ENCODE data around the gene PHC2. TPM values are rescaled to one million over a fixed set of nuclear protein-coding genes. Genes with fewer than 3 reads are reported as not detected.
A peak's percentile ranks its signal among the peaks of the same experiment; 100 is the strongest.

Gene PHC2
- total and polyA plus RNA-seq, 9 of the 15 experiments (the other 6 are each of a cell fraction or from before 2014, with no cell fraction given): 3.1 to 67.6 (median 34.6) TPM

GRCh38 chr1:33275195-33275594, 155.7 kb downstream of the PHC2 start:
- in situ Hi-C loops (cut with MboI): no loop called here
- H3K36me3 ChIP-seq (ENCODE audit: control insufficient read depth, insufficient read depth, low read length): no peaks in the 10 kb centered on the region
- TF ChIP-seq ID3 (CRISPR knock-in tag; IDR thresholded peaks at IDR 0.05) (no peak), ID3 (tag; IDR thresholded peaks at IDR 0.05) (0 out of 2 replicates have a peak, but pooled peaks have one; percentile 23), TAL1 (IDR thresholded peaks at IDR 0.05) (peak; percentile 21; the same call in 1 of the 2 replicates), MNT (conservative IDR thresholded peaks at IDR 0.05) (0 out of 4 replicates have a peak, but pooled peaks of 1 of the 2 experiments have one; percentile 33), ZBTB1 (CRISPR knock-in tag; IDR thresholded peaks at IDR 0.05; ENCODE audit: borderline replicate concordance, low read depth) (peak; percentile 86), ZC3H11A (IDR thresholded peaks at IDR 0.05; ENCODE audit: low read depth, low read length) (no peak), CREM (IDR thresholded peaks at IDR 0.05; ENCODE audit: low read depth) (peak; percentile 11; the same call in 1 of the 2 replicates), L3MBTL2 (IDR thresholded peaks at IDR 0.05) (peak; percentile 83), CBFA2T2 (conservative IDR thresholded peaks at IDR 0.05) (peak; percentile 41), MAFG (tag; conservative IDR thresholded peaks at IDR 0.05) (no peak), ZBTB17 (CRISPR knock-in tag; IDR thresholded peaks at IDR 0.05) (no peak), NCOR1 (IDR thresholded peaks at IDR 0.05) (no peak), TCF3 (CRISPR knock-in tag; IDR thresholded peaks at IDR 0.05) (no peak; the same call in 1 of the 2 replicates), ATF1 (CRISPR knock-in tag; IDR thresholded peaks at IDR 0.05) (no peak), ATF1 (tag; IDR thresholded peaks at IDR 0.05) (0 out of 2 replicates have a peak, but pooled peaks have one; percentile 12), PCBP1 (IDR thresholded peaks at IDR 0.05; ENCODE audit: low read depth, low read length, poor library complexity, severe bottlenecking) (no peak), RFX1 (IDR thresholded peaks at IDR 0.05) (no peak), E2F6 (IDR thresholded peaks at IDR 0.05; ENCODE audit: borderline replicate concordance in 1 of 2, extremely low read depth in 1 of 2, insufficient read depth in 1 of 2, insufficient read length in 1 of 2, low read depth in 1 of 2, low read length in 1 of 2, poor library complexity in 1 of 2, severe bottlenecking in 1 of 2) (peak in 1 of 2 experiments; percentile 32), ZNF584 (CRISPR knock-in tag; IDR thresholded peaks at IDR 0.05; ENCODE audit: low read depth) (peak; percentile 39; the same call in 1 of the 2 replicates), MITF (IDR thresholded peaks at IDR 0.05) (peak; percentile 55; the same call in 1 of the 2 replicates)

More at GRCh38 chr1:33275195-33275594, 155.7 kb downstream of the PHC2 start:
- 3% methylated on average over 6 of the region's 6 CpGs for WGBS (ENCODE audit: insufficient coverage, low coverage, missing lambda C conversion rate)
- ChIA-PET POLR2A (interaction anchor here (0.6 kb wide), 1 partner anchor 1337 kb away, joined by 3 read pairs; no protein-coding TSS in a partner anchor), CTCF (ENCODE audit: low intra/inter-chr PET ratio) (no interaction called here)
- DNase-seq (ENCODE audit: extremely low read depth in 1 of 4, low spot score in 3 of 4): peak; percentile 26 to 36 (median 28)
- H3K27ac ChIP-seq (ENCODE audit: extremely low read depth, low read depth, low read length): no peak overlapping the region
- intact Hi-C loops (cut with micrococcal nuclease): no loop called here
- H3K9me3 ChIP-seq (replicated peaks; ENCODE audit: control insufficient read depth, insufficient read depth, low read depth, low read length): no peaks in the 10 kb centered on the region
- H3K27me3 ChIP-seq (ENCODE audit: control insufficient read depth in 2 of 2, insufficient read depth in 2 of 2, low read length in 2 of 2): peaks cover 7 to 54% of the 10 kb centered on the region in 2 experiments
- peak; percentile 16; the same call in 2 of the 3 replicates for ATAC-seq
- H3K4me3 ChIP-seq: no peak overlapping the region
- peak; percentile 44 for FAIRE-seq
- peak overlapping the region; percentile 52 for H2AFZ ChIP-seq (ENCODE audit: low read depth, low read length)
- BruUV-seq (replicated peaks): no TSS peak
- H3K79me2 ChIP-seq (ENCODE audit: control insufficient read depth, insufficient read depth, low read length): no peaks in the 10 kb centered on the region
- peaks cover 3 to 16% of the 10 kb centered on the region in 2 experiments; a peak in 4 of 5 replicates for H3K4me1 ChIP-seq (replicated peaks in 1 of 2; ENCODE audit: control insufficient read depth in 2 of 2, insufficient read depth in 2 of 2, low read length in 2 of 2)
- no peak overlapping the region for H3K9ac ChIP-seq (ENCODE audit: insufficient read depth in 1 of 2, low read depth in 2 of 2, low read length in 2 of 2)
- H3K9me1 ChIP-seq (ENCODE audit: control insufficient read depth, insufficient read depth, low read length): no peaks in the 10 kb centered on the region
- peaks cover 4% of the 10 kb centered on the region; the same call in 1 of the 2 replicates for H4K20me1 ChIP-seq (replicated peaks; ENCODE audit: control insufficient read depth, insufficient read depth, low read length)
- H3K4me2 ChIP-seq (ENCODE audit: insufficient read depth, low read length): no peak overlapping the region

Measured in K562 (cell line).